GM18861 (cell line): ENCODE data around the gene ASTN2.
"Not testable (repeated sequence)": the region's sequence is repeated elsewhere in the genome, so short reads cannot be mapped to it uniquely, and the experiment has no call there.

Experiments used
- ATAC-seq: cut with Tn5 transposase; IDR thresholded peaks from one replicate; pipeline ENCODE4 v1.9.1; 2021; ENCODE audit not compliant: unreplicated experiment

The ASTN2 gene

GRCh38 chr9:116716438-116716837 is 698.4 kb downstream of the ASTN2 start:
- ATAC-seq: no peak

- no peak for ATAC-seq
Observed at GRCh38 chr9:116715751-116716150, 699.1 kb downstream of the ASTN2 start.

- no peak for ATAC-seq
Observed at GRCh38 chr9:116713271-116713670, 701.6 kb downstream of the ASTN2 start.

GRCh38 chr9:116712781-116713180 is 702.1 kb downstream of the ASTN2 start:
- no peak for ATAC-seq

- ATAC-seq: no peak
Observed at GRCh38 chr9:116706310-116707290, 708.3 kb downstream of the ASTN2 start.

GRCh38 chr9:116705531-116705930 is 709.3 kb downstream of the ASTN2 start:
- ATAC-seq: no peak

GRCh38 chr9:116704470-116704869 is 710.4 kb downstream of the ASTN2 start:
- no peak for ATAC-seq

- no peak for ATAC-seq
Observed at GRCh38 chr9:116703634-116704033, 711.2 kb downstream of the ASTN2 start.

GRCh38 chr9:116701940-116702642 is 712.8 kb downstream of the ASTN2 start:
- ATAC-seq: no peak

- no peak for ATAC-seq
Observed at GRCh38 chr9:116700882-116701865, 713.7 kb downstream of the ASTN2 start.

- ATAC-seq: no peak
Observed at GRCh38 chr9:116700279-116700678, 714.6 kb downstream of the ASTN2 start.

GRCh38 chr9:116697887-116698286 is 717.0 kb downstream of the ASTN2 start:
- ATAC-seq: no peak

GRCh38 chr9:116697362-116697761 is 717.5 kb downstream of the ASTN2 start:
- ATAC-seq: no peak

- no peak for ATAC-seq
Observed at GRCh38 chr9:116695438-116695837, 719.4 kb downstream of the ASTN2 start.

GRCh38 chr9:116694785-116695291 is 720.0 kb downstream of the ASTN2 start:
- ATAC-seq: no peak

GRCh38 chr9:116693233-116693731 is 721.6 kb downstream of the ASTN2 start:
- ATAC-seq: no peak

GRCh38 chr9:116692616-116693015 is 722.2 kb downstream of the ASTN2 start:
- no peak for ATAC-seq

- no peak for ATAC-seq
Observed at GRCh38 chr9:116691607-116692006, 723.2 kb downstream of the ASTN2 start.

- ATAC-seq: not testable (repeated sequence)
Observed at GRCh38 chr9:116690805-116691204, 724.1 kb downstream of the ASTN2 start.

GRCh38 chr9:116689486-116690032 is 725.3 kb downstream of the ASTN2 start:
- no peak for ATAC-seq
